Esophagus squamous epithelium (tissue), 5 donors: ENCODE data around the gene COL1A2. TPM values are rescaled to one million over a fixed set of nuclear protein-coding genes. Genes with fewer than 3 reads are reported as not detected.

Source experiments
- DNase-seq: peaks from one replicate; lab custom pipeline; 2025; lab: John Stamatoyannopoulos, UW
- H3K27ac ChIP-seq, 4 donors: fragments of 200-600 bp; sonication (generic); one replicate each; pipeline ENCODE4 v1.5.1; 2016 to 2019; ENCODE audit warnings: mild to moderate bottlenecking in 1 of 4
- H3K27me3 ChIP-seq, 4 donors: fragments of 200-600 bp; sonication (generic); 1 replicate in 3 of 4; 2 replicates in 1 of 4; pipeline versions ENCODE4 v1.5.1 to v1.6.0; 2017 to 2021; ENCODE audit warnings: antibody characterized with exemption in 1 of 4
- H3K36me3 ChIP-seq, 3 donors: fragments of 200-600 bp; sonication (generic); one replicate each; pipeline ENCODE4 v1.5.1; 2016 to 2019
- H3K4me1 ChIP-seq, 3 donors: fragments of 200-600 bp; sonication (generic); one replicate each; pipeline ENCODE4 v1.5.1; 2017 to 2019
- H3K4me3 ChIP-seq, 4 donors: fragments of 200-600 bp; sonication (generic); 1 replicate in 3 of 4; 2 replicates in 1 of 4; pipeline ENCODE4 v1.5.1; 2016 to 2019; ENCODE audit warnings: mild to moderate bottlenecking in 2 of 4, moderate library complexity in 1 of 4
- H3K9me3 ChIP-seq, 3 donors: fragments of 200-600 bp; sonication (generic); one replicate each; pipeline ENCODE4 v1.5.1; 2016 to 2019
- POLR2A ChIP-seq, 4 donors: fragments of 450-650 bp; IDR thresholded peaks; one replicate each; pipeline ENCODE4 v1.6.1; 2017; ENCODE audit warnings: antibody characterized with exemption in 4 of 4, mild to moderate bottlenecking in 4 of 4, moderate library complexity in 3 of 4
- WGBS, 2 donors: methylation state at CpG; one replicate each; pipeline ENCODE4 v1.1.5; 2018; 5-methylcytosine and 5-hydroxymethylcytosine counted together
- intact Hi-C: fragments of 100-400 bp; cut with DNase I; formaldehyde crosslinking; loops from one replicate; pipeline ENCODE4 v1.15.0; 2022
- total RNA-seq, 4 donors: library from RNA; depleted of rRNA; stranded (reverse); fragments of >200 nt; gene quantifications; one replicate each; pipeline ENCODE4 v1.1.0, GENCODE V29; 2016
- TF ChIP-seq, protein P1 (sequence below), 6 experiments: fragments of 450-650 bp in 4 of 6; fragments of 200-600 bp in 2 of 6; sonication (generic) in 2 of 6; IDR thresholded peaks; one replicate each; pipeline ENCODE4 v1.5.1; 2016 to 2019; ENCODE audit warnings: antibody characterized with exemption in 6 of 6, mild to moderate bottlenecking in 4 of 6, moderate library complexity in 4 of 6
- donor health status: DM: yes; HTN: yes; CAD: no.

The COL1A2 gene
- total RNA-seq, 4 donors from 2014 or later = 18.8 to 129 (median 44.3) TPM

- no peaks in the 10 kb centered on the region for H3K36me3 ChIP-seq
- peak overlapping the region in 3 of 4 donors; percentile 50 to 66 (median 54) for H3K4me3 ChIP-seq
- TF ChIP-seq, protein P1, sequence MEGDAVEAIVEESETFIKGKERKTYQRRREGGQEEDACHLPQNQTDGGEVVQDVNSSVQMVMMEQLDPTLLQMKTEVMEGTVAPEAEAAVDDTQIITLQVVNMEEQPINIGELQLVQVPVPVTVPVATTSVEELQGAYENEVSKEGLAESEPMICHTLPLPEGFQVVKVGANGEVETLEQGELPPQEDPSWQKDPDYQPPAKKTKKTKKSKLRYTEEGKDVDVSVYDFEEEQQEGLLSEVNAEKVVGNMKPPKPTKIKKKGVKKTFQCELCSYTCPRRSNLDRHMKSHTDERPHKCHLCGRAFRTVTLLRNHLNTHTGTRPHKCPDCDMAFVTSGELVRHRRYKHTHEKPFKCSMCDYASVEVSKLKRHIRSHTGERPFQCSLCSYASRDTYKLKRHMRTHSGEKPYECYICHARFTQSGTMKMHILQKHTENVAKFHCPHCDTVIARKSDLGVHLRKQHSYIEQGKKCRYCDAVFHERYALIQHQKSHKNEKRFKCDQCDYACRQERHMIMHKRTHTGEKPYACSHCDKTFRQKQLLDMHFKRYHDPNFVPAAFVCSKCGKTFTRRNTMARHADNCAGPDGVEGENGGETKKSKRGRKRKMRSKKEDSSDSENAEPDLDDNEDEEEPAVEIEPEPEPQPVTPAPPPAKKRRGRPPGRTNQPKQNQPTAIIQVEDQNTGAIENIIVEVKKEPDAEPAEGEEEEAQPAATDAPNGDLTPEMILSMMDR (IDR thresholded peaks at IDR 0.05) = no peak
- no peak for TF ChIP-seq POLR2A (IDR thresholded peaks at IDR 0.05)
- peaks cover 0 to 16% (median 0%) of the 10 kb centered on the region in 4 donors for H3K27me3 ChIP-seq
- DNase-seq = no peak
- peaks cover 4 to 20% (median 6%) of the 10 kb centered on the region in 3 donors for H3K4me1 ChIP-seq
- intact Hi-C loops = no loop called here
- WGBS, 2 donors = 57 to 67% methylated on average over 16 of the region's 24 CpGs
- peak overlapping the region; percentile 55 to 93 (median 85) for H3K27ac ChIP-seq
- H3K9me3 ChIP-seq = no peaks in the 10 kb centered on the region
Observed at GRCh38 chr7:94393246-94394108, 1.2 kb upstream of the COL1A2 start.

GRCh38 chr7:94394109-94394436 is 622 bp upstream of the COL1A2 start:
- H3K9me3 ChIP-seq = no peaks in the 10 kb centered on the region
- peaks cover 4 to 22% (median 6%) of the 10 kb centered on the region in 3 donors for H3K4me1 ChIP-seq
- TF ChIP-seq, protein P1 (IDR thresholded peaks at IDR 0.05) = no peak
- TF ChIP-seq POLR2A (IDR thresholded peaks at IDR 0.05) = no peak
- H3K27me3 ChIP-seq = peaks cover 0 to 16% (median 0%) of the 10 kb centered on the region in 4 donors
- intact Hi-C loops = no loop called here
- no peaks in the 10 kb centered on the region for H3K36me3 ChIP-seq
- H3K27ac ChIP-seq = peak overlapping the region; percentile 55 to 93 (median 85)
- no peak for DNase-seq
- 11 to 14% methylated on average over 7 to 11 of the region's 19 CpGs for WGBS, 2 donors
- peak overlapping the region; percentile 26 to 66 (median 52) for H3K4me3 ChIP-seq

- H3K4me3 ChIP-seq = peak overlapping the region; percentile 26 to 66 (median 52)
- 12 to 18% methylated on average over 14 of the region's 14 CpGs for WGBS, 2 donors
Observed at GRCh38 chr7:94395141-94396036, 694 bp downstream of the COL1A2 start.

GRCh38 chr7:94396037-94396431 is 1.3 kb downstream of the COL1A2 start:
- peaks cover 4 to 41% (median 6%) of the 10 kb centered on the region in 3 donors for H3K4me1 ChIP-seq
- peak overlapping the region; percentile 26 to 66 (median 52) for H3K4me3 ChIP-seq
- no peaks in the 10 kb centered on the region for H3K36me3 ChIP-seq
- H3K27me3 ChIP-seq = peaks cover 0 to 16% (median 0%) of the 10 kb centered on the region in 4 donors
- H3K27ac ChIP-seq = peak overlapping the region; percentile 55 to 93 (median 85)
- no peak for DNase-seq
- TF ChIP-seq POLR2A (IDR thresholded peaks at IDR 0.05) = no peak
- TF ChIP-seq, protein P1 (IDR thresholded peaks at IDR 0.05) = no peak
- 17 to 26% methylated on average over 3 of the region's 3 CpGs for WGBS, 2 donors
- no peaks in the 10 kb centered on the region for H3K9me3 ChIP-seq
- intact Hi-C loops = loop anchor here (5.0 kb wide), 1 partner anchor 99 kb away; no protein-coding TSS in a partner anchor

More at GRCh38 chr7:94395141-94396036, 694 bp downstream of the COL1A2 start:
- Histone ChIP-seq H3K36me3 (no peaks in the 10 kb centered on the region), H3K4me1 (peaks cover 4 to 35% (median 6%) of the 10 kb centered on the region in 3 donors), H3K9me3 (no peaks in the 10 kb centered on the region), H3K27me3 (peaks cover 0 to 16% (median 0%) of the 10 kb centered on the region in 4 donors), H3K27ac (peak overlapping the region; percentile 55 to 93 (median 85))
- TF ChIP-seq, protein P1 (IDR thresholded peaks at IDR 0.05) = peak; percentile 51 to 65 (median 63)
- TF ChIP-seq POLR2A (IDR thresholded peaks at IDR 0.05) = peak in 1 of 4 donors; percentile 20
- DNase-seq = no peak
- intact Hi-C loops = loop anchor here (5.0 kb wide), 1 partner anchor 98 kb away; no protein-coding TSS in a partner anchor
